GM23338 (cell line): ENCODE results near the gene BFSP2. TPM values are rescaled to one million over a fixed set of nuclear protein-coding genes. Genes with fewer than 3 reads are reported as not detected.

Source experiments
- CREB1 ChIP-seq: fragments of 250-450 bp; sonication (Bioruptor Pico); IDR thresholded peaks from 2 replicates; pipeline ENCODE4 v1.5.0; 2020; ENCODE audit warnings: low read depth, mild to moderate bottlenecking, moderate library complexity
- CTCF ChIP-seq, 2 experiments: fragments of 200-600 bp in 1 of 2; sonication (generic) in 1 of 2; conservative IDR thresholded peaks; 2 replicates each; pipeline versions ENCODE4 v1.5.1 to v1.6.1; 2016 to 2017; ENCODE audit warnings: antibody characterized with exemption in 2 of 2, low read depth in 2 of 2, mild to moderate bottlenecking in 2 of 2, moderate library complexity in 1 of 2
- EZH2phosphoT487 ChIP-seq: fragments of 200-600 bp; sonication (generic); IDR thresholded peaks from one replicate; pipeline ENCODE4 v1.8.1; 2018; ENCODE audit warnings: antibody characterized with exemption; ENCODE audit not compliant: unreplicated experiment
- JUNB ChIP-seq: IDR thresholded peaks from one replicate; pipeline ENCODE4 v1.6.1; 2016; ENCODE audit warnings: antibody characterized with exemption; ENCODE audit not compliant: unreplicated experiment
- POLR2AphosphoS5 ChIP-seq: IDR thresholded peaks from 2 replicates; pipeline ENCODE4 v1.6.1; 2016; ENCODE audit warnings: antibody characterized with exemption, low read depth
- STAT1 ChIP-seq: IDR thresholded peaks from one replicate; pipeline ENCODE4 v1.6.1; 2016; ENCODE audit warnings: antibody characterized with exemption; ENCODE audit not compliant: unreplicated experiment
- ZNF114 ChIP-seq: fragments of 250-450 bp; sonication (Bioruptor Pico); IDR thresholded peaks from 2 replicates; pipeline ENCODE4 v1.5.0; 2020; ENCODE audit warnings: mild to moderate bottlenecking, moderate library complexity
- ZNF331 ChIP-seq: fragments of 250-450 bp; sonication (Bioruptor Pico); IDR thresholded peaks from 2 replicates; pipeline ENCODE4 v1.5.0; 2020; ENCODE audit warnings: low read depth, mild to moderate bottlenecking, moderate library complexity
- polyA plus RNA-seq: library from polyadenylated mRNA; unstranded; fragments of >200 nt; fragmentation: Nextera tagmentation; extraction: Ambion mirVana; gene quantifications from 2 replicates; pipeline ENCODE4 v1.2.1, GENCODE V29; 2016
- total RNA-seq: library from RNA; depleted of rRNA; stranded (reverse); fragments of >200 nt; shearing (Covaris generic); gene quantifications from 2 replicates; pipeline ENCODE4 v1.2.3, GENCODE V29; 2014
- TF ChIP-seq, protein P1 (sequence below): fragments of 250-450 bp; sonication (Bioruptor Pico); IDR thresholded peaks from 2 replicates; pipeline ENCODE4 v1.5.0; 2020; ENCODE audit warnings: mild to moderate bottlenecking, moderate library complexity
- TF ChIP-seq, protein P2 (sequence below): IDR thresholded peaks from 2 replicates; pipeline ENCODE4 v1.6.1; 2016; ENCODE audit warnings: antibody characterized with exemption

BFSP2 gene
- total and polyA plus RNA-seq, 2 experiments from 2014 or later = not detected

DNA sequence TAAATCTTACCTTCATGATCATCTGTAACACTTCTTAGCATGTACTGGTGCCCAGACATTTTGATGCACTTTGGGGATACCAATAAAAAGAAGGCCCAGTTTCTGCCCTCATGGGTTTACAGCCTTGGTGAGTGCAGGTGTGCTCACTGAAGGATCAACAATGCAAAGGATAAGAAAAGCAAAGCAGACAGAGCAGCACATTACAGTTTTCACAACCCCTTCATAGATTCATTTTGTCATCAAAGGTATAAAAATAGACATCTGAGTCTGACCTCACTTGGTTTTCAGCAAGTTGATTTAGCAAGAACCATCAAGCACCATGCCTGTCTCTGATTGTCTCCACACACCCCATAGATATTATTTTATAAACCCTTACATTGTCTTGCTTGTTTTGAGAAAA, 77.6 kb downstream of the BFSP2 start (continued):
- TF ChIP-seq, protein P1, sequence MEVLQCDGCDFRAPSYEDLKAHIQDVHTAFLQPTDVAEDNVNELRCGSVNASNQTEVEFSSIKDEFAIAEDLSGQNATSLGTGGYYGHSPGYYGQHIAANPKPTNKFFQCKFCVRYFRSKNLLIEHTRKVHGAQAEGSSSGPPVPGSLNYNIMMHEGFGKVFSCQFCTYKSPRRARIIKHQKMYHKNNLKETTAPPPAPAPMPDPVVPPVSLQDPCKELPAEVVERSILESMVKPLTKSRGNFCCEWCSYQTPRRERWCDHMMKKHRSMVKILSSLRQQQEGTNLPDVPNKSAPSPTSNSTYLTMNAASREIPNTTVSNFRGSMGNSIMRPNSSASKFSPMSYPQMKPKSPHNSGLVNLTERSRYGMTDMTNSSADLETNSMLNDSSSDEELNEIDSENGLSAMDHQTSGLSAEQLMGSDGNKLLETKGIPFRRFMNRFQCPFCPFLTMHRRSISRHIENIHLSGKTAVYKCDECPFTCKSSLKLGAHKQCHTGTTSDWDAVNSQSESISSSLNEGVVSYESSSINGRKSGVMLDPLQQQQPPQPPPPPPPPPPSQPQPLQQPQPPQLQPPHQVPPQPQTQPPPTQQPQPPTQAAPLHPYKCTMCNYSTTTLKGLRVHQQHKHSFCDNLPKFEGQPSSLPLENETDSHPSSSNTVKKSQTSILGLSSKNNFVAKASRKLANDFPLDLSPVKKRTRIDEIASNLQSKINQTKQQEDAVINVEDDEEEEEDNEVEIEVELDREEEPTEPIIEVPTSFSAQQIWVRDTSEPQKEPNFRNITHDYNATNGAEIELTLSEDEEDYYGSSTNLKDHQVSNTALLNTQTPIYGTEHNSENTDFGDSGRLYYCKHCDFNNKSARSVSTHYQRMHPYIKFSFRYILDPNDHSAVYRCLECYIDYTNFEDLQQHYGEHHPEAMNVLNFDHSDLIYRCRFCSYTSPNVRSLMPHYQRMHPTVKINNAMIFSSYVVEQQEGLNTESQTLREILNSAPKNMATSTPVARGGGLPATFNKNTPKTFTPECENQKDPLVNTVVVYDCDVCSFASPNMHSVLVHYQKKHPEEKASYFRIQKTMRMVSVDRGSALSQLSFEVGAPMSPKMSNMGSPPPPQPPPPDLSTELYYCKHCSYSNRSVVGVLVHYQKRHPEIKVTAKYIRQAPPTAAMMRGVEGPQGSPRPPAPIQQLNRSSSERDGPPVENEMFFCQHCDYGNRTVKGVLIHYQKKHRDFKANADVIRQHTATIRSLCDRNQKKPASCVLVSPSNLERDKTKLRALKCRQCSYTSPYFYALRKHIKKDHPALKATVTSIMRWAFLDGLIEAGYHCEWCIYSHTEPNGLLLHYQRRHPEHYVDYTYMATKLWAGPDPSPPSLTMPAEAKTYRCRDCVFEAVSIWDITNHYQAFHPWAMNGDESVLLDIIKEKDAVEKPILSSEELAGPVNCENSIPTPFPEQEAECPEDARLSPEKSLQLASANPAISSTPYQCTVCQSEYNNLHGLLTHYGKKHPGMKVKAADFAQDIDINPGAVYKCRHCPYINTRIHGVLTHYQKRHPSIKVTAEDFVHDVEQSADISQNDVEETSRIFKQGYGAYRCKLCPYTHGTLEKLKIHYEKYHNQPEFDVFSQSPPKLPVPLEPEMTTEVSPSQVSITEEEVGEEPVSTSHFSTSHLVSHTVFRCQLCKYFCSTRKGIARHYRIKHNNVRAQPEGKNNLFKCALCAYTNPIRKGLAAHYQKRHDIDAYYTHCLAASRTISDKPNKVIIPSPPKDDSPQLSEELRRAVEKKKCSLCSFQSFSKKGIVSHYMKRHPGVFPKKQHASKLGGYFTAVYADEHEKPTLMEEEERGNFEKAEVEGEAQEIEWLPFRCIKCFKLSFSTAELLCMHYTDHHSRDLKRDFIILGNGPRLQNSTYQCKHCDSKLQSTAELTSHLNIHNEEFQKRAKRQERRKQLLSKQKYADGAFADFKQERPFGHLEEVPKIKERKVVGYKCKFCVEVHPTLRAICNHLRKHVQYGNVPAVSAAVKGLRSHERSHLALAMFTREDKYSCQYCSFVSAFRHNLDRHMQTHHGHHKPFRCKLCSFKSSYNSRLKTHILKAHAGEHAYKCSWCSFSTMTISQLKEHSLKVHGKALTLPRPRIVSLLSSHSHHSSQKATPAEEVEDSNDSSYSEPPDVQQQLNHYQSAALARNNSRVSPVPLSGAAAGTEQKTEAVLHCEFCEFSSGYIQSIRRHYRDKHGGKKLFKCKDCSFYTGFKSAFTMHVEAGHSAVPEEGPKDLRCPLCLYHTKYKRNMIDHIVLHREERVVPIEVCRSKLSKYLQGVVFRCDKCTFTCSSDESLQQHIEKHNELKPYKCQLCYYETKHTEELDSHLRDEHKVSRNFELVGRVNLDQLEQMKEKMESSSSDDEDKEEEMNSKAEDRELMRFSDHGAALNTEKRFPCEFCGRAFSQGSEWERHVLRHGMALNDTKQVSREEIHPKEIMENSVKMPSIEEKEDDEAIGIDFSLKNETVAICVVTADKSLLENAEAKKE (CRISPR knock-in tag) = no peak
- TF ChIP-seq ZNF331 (CRISPR knock-in tag) (no peak), CREB1 (CRISPR knock-in tag) (no peak), STAT1 (no peak), JUNB (no peak), EZH2phosphoT487 (no peak), POLR2AphosphoS5 (no peak), CTCF (conservative IDR thresholded peaks at IDR 0.05; ENCODE audit: low read depth in 2 of 2) (no peak), ZNF114 (CRISPR knock-in tag) (no peak)
- TF ChIP-seq, protein P2, sequence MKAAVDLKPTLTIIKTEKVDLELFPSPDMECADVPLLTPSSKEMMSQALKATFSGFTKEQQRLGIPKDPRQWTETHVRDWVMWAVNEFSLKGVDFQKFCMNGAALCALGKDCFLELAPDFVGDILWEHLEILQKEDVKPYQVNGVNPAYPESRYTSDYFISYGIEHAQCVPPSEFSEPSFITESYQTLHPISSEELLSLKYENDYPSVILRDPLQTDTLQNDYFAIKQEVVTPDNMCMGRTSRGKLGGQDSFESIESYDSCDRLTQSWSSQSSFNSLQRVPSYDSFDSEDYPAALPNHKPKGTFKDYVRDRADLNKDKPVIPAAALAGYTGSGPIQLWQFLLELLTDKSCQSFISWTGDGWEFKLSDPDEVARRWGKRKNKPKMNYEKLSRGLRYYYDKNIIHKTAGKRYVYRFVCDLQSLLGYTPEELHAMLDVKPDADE = no peak
